GM19455 (cell line): ENCODE data around the gene C1orf116.

Experiments
- ATAC-seq: cut with Tn5 transposase; IDR thresholded peaks from one replicate; pipeline ENCODE4 v1.9.1; 2021; ENCODE audit not compliant: unreplicated experiment

The C1orf116 gene

GRCh38 chr1:207035877-207036551 lies 3.5 kb upstream of the C1orf116 start:
- no peak for ATAC-seq

DNA sequence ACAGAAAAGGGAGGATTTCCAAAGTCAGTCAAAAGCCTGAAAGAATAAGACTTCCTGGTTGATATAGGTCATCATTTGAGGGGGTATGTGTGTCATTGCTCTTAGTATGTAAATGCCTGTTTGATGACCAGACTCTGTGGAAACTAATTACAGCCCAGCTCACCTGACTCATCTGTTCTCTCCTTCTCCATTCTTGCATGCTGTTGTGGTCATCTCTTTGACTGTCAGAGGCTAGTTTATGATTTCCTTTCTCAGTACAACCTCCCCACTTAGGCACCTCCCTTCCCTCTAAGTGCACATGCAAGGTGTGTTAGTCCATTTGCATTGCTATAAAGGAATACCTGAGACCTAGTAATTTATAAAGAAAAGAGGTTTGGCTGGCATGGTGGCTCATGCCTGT lies 2.4 kb upstream of the C1orf116 start:
- ATAC-seq, result no peak

DNA sequence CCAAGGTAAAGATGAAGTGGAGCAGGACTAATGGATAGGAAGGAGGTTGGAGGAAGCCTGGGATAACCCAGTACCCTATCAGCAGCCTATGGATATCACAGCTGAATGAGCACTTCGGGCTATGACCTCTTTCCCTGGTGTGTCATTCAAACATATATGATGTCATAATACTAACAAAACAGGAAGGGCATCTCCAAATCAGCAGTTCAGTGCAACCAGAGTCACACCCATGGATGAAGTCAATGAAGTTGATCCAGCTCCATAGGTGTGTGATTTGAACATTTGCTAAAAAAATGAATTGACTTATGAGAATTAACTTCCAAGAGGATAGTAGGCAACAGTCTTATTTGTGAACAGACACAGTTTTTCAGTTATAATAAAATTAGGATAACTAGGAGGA lies 1.7 kb upstream of the C1orf116 start:
- no peak for ATAC-seq

DNA sequence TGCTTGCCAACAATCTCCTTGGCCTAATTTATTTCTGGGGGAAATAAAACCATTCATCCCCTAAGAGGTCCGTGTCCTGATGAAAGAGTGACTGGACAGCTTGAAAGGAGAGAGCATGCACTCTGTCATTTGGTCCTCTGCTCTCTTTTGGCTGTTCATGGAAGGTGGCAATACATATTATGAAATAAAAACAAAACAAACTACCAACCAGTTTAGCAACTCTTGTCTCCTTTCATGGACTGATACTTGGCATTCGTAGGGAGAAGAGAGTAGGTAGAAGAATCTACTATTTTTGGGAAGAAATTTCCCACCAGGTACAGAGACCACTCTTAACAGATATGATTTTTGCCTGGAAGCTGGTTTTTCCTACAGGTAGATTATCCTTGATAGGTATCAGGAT lies 746 bp upstream of the C1orf116 start:
- no peak for ATAC-seq

GRCh38 chr1:207031632-207032264 lies 808 bp downstream of the C1orf116 start:
- ATAC-seq, result no peak

GRCh38 chr1:207031016-207031415 lies 1.5 kb downstream of the C1orf116 start:
- no peak for ATAC-seq

DNA sequence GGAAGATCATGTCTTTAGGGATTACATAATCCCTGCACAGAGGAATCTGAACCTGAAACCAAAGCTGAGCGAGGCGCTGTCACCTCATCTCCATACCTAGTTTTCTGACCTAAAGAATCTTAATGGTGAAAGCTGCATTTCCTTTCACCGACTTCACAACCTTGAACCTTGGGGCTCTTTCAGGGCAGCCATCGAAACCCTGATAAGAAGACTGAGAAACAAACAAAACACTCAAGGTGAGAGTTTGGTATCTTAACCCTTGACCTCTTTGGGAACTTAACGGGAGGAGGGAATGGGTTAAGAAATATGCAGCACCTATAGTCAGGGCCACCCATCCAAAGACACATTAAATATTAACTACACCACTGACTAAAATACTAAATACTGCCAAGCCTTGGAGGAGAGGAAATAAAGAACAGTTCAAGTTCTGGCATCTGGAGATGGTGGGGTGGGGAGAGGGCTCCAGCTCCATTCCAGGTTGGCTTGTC lies 2.0 kb downstream of the C1orf116 start:
- ATAC-seq, result no peak

DNA sequence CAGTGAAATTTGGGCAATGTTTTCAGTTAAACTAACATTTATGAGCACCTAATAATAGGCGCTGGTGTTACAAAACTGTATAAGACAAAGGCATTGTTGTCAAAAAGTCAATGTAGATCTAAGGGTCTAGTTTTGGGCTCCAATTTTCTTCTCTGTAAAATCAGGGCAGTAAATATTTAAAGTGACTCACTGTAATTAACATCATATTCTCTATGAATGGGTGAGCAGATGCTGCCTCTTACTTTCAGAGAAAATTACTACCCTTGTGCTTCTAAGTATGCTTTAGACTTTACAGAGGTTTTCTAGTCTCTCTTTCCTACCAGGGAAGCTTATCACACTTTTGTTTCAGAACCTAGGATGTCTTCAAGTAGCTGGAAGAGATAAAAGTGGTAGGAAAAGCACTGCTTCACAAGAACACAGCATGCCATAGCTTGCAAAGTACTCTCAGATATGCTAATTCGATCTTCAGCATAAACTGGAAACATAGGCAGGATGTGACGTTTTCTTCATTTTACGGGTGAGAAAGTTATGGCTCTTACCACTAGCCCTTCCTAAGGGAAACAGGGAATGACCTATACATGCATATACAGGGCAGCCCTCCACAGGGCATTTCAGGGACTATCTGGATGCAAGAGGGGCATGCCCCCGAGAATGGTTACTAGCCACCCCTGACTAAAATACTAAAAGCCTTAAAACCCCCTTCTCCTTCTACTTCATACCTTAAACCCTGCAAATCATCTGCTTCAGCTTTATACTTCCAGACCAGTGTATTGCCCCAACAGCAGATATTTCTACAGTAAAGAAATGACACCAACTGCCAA lies 2.6 kb downstream of the C1orf116 start:
- no peak for ATAC-seq

GRCh38 chr1:207028884-207029650 lies 3.5 kb downstream of the C1orf116 start:
- no peak for ATAC-seq

- no peak for ATAC-seq
Measured at GRCh38 chr1:207027921-207028320, 4.6 kb downstream of the C1orf116 start.

GRCh38 chr1:207027206-207027777 lies 5.3 kb downstream of the C1orf116 start:
- ATAC-seq, result no peak

DNA sequence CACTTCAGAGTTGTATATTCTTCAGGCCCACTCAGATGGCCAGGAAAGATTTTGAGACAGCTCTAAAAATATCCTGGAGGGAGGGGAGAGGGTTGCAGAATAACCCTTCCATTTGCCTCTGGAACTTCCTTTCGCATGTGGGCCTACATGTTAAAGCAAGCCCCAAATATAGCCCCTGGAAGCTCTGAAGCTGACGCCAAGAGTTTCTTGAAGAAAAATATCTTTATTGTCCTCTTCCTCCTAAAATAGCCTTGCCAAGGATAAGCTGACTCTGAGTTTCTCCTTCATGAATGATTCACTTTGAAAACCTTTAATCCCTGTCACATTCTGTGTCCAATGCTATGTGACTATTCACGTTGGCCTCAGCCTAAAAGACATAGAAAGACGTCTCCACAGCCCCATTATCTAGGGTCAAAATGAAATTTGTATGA lies 6.4 kb downstream of the C1orf116 start:
- no peak for ATAC-seq

GRCh38 chr1:207025146-207025880 lies 7.2 kb downstream of the C1orf116 start:
- no peak for ATAC-seq

DNA sequence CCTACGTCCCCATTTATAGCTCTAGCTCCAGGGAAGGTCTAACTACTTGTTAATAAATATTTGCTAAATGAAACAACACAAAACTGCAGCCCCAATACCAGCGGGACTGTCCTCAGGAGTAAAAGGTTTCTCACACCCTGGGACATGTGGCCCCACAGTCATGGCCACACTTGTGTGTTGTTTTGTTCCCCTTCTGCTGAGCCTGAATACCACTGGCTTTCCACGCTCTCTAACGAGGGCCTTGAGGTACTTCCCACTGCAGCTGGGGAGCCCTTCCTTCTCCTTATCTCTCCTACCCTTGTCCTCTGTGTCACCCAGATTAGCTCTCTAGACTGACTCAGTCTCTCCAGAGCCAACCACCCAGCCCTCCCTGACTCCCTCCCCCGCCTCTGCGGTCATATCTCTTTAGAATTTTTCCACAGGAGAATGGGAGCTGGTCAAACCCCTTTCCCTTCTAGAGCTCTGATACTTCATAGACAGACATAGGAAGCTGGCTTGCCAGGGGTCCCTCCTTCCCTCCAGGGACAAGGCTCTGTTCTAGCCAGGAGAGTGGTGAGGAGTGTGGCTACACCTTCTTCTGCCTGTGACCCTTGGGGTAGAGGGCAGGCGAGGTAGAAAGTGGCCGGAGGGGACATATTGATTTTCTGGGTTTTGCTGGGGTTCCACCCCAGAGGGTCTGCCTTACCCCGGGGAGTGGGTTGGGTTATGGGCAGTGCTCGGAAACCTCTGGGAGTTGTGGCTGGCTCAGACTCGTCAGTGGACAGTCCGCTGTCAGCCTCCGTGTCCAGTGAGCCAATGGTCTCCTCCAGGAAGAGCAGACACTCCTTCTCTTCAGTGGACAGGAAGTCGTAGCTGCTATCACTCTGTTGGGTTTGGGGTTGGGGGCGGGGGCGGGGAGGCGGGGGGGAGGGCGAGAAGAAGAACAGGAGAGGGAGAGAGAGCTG lies 8.1 kb downstream of the C1orf116 start:
- ATAC-seq, result no peak

- no peak for ATAC-seq
Measured at GRCh38 chr1:207022996-207023679, 9.4 kb downstream of the C1orf116 start.

GRCh38 chr1:207021876-207022596 lies 10.5 kb downstream of the C1orf116 start:
- ATAC-seq, result no peak

GRCh38 chr1:207021139-207021861 lies 11.3 kb downstream of the C1orf116 start:
- no peak for ATAC-seq
